ENCODE results near the gene LSM3.

Gene LSM3

DNA sequence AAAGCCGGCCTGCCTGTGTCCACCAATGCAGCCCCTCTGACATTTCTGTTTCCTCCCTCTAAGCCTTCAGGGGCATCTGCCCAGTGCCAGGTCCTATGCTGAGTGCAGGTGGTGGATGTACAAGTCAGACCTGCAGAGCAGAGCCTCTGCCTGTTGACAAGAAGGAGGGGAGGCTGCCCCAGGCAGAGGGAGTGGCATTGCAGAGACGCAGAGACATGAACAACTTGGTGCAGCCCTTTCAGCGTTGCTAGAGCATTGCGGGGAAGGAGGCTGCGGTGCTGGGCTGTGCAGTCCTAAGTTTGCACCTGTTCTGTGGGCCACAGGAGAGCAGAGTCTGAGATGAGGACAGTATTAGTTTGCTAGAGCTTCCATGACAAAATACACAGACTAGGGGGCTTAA is 65.2 kb downstream of the LSM3 start:
- no peak for DNase-seq

DNA sequence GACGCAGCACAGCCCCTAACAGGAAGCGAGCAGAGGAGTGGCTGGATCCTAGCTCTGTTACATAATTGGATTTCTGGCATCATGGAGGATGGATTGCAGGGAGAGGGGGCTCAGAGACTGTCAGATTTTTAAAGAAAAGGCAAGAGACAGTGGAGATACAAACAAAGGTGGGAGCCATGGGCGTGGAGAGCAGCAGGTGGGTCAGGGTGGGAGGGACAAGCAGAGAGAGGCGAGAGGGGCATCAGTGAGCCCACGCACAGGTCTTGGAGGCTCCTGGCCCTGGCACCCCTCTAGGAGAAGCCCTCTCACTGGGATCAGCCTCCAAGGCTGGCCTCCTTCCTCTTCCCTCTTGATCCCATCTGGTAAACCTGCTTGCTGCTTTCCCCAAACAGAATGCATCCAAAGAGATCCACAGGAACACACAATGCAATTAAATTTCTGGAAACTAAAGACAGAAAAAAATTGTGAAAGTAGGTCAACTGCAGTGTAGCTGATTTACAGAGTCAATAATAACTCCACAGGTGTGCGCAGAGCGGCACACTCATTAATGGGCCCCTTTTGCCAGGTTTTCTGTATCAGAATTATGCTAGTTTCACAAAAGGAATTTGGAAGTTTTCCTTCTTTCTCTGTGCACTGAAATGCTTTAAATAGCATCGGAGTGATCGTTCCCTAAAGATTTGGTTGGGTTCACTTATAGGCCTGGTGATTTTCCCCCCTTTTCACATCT is 66.1 kb downstream of the LSM3 start:
- DNase-seq = no peak

DNA sequence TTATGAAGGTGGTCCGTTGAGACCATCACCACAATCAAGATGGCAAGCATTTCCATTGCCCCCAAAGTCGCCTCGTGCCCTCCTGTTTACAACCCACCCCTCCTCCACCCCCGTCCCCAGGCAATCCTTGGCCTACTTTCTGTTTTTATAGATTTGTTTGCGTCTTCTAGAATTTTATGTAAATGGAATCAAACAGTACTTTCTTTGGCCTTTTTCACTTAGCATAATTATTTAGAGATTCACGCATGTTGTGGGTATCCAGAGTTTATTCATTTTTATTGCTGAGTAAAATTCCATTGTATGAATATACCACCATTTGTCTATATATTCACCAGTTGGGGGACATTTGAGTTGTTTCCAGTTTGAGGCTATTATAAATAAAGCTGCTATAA is 66.6 kb downstream of the LSM3 start:
- DNase-seq = no peak

DNA sequence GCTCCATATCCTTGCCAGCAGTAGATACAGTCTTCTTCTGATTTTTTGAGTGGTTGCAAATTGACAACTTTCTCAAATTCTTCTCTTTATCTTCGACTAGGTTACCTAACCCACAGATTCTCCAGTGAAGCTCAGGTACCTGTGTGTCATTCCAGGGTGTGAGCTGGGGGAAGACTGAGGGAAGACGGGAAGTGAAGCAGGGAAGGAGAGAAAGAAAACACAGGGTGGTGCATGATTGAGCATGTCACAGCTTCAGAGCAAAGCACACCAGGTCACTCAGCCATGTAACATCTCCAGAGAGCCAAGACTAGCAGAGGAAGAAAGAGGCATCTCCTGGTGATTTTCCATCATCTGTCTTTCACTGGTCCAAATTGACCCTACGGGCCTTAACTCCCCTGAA is 67.2 kb downstream of the LSM3 start:
- DNase-seq = no peak

DNA sequence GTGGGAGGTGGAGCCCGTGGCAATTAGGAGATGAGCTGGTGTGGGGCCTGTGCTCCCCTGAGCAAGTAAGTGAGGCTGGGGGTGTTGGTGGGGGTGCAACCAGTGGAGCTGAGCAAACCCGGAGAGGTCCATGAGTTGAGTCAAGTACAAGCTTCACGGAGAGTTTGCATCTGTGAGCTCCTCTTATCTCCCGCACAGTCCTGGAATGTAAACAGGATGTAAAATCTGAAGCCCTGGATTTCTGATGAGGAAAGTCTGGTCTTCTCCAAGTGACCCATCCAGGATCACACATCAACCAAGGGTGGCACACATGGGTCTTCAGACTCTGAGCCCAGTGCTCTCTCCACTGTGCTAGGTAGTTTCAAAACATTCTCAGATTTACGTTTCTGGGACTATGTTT is 67.8 kb downstream of the LSM3 start:
- no peak for DNase-seq

DNA sequence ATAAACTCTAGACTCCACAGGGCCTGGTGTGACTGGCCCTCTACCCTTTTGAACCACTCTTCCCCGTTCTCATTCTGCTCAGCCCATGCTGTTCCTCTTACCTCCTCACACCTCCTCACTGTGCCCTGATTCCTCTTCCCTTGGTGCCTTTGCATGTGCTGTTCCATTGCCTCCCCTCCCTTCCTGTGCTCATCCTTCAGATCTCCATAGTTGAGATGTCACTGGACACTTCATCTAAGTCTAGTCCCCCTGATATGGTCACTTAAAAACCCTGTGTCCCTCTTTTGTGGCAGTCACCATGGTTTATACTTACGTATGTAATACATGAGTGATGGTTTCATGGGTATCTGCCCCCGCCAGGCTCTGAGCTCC is 69.8 kb downstream of the LSM3 start:
- no peak for DNase-seq

DNA sequence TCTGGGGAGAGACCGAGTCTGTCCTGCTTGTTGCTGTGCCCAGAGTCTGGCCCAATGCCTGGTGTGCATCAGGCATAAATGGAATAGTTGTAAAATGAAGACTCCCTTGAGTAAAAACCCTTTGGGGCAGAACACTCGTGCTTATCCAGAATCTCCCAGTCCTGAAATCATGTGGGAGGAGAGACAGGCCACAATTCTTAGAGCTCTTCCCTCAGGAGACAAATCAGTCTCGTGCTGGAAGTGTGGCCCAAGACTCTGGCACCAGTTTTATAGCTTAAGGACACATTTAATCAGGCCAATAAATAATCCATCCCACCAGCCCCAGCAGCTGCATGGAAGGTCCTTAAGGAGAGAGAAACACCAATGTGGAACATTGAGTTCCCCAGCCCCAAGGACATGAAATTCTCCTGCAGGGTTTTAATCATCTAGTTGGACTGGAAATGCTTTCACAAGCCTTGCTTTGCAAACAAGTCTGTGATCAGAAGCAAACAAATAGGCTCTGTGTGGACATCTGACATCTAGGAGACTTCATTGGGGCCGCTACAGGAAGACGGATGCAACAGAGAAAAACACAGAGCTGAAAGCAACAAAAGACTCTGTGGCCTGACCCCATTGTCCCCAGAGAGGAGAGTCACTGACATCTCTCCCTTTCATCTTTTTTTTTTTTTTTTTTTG is 70.4 kb downstream of the LSM3 start:
- DNase-seq = no peak

Measured in left hindlimb (tissue), 1 donor.